Heart left ventricle (tissue), 16 donors: Measurements from ENCODE around the gene C1QTNF2. TPM values are rescaled to one million over a fixed set of nuclear protein-coding genes. Genes with fewer than 3 reads are reported as not detected.

Experiments used
- ATAC-seq, 4 donors: fragments of 200-7000 bp; cut with Tn5 transposase; one replicate each; pipeline ENCODE4 v1.9.1; 2020 to 2022; ENCODE audit warnings: moderate library complexity in 4 of 4, mild to moderate bottlenecking in 3 of 4, moderate number of reproducible peaks in 1 of 4
- DNase-seq, 5 donors: peaks; one replicate each; pipeline ENCODE4 v3.0.0-alpha.2; 2020
- H3K27ac ChIP-seq, 12 donors: fragments of 200-600 bp; sonication (generic) in 4 of 12; one replicate each; pipeline versions ENCODE4 v1.5.0 to v1.8.0; 2016 to 2022; ENCODE audit warnings: mild to moderate bottlenecking in 2 of 12
- H3K27me3 ChIP-seq, 9 donors: fragments of 200-600 bp; sonication (generic) in 2 of 9; one replicate each; pipeline versions ENCODE4 v1.5.1 to v1.8.0; 2016 to 2022; ENCODE audit warnings: mild to moderate bottlenecking in 3 of 9
- H3K36me3 ChIP-seq, 9 donors: fragments of 200-600 bp; sonication (generic) in 2 of 9; one replicate each; pipeline versions ENCODE4 v1.5.0 to v1.8.0; 2018 to 2022; ENCODE audit warnings: mild to moderate bottlenecking in 2 of 9
- H3K4me1 ChIP-seq, 12 donors: fragments of 200-600 bp; sonication (generic) in 4 of 12; one replicate each; pipeline versions ENCODE4 v1.5.0 to v1.8.0; 2016 to 2022; ENCODE audit warnings: mild to moderate bottlenecking in 3 of 12
- H3K4me3 ChIP-seq, 12 donors: fragments of 200-600 bp; sonication (generic) in 4 of 12; one replicate each; pipeline versions ENCODE4 v1.5.0 to v1.8.0; 2017 to 2022; ENCODE audit warnings: mild to moderate bottlenecking in 9 of 12, moderate library complexity in 4 of 12
- H3K9me3 ChIP-seq, 12 donors: fragments of 200-600 bp; sonication (generic) in 4 of 12; one replicate each; pipeline versions ENCODE4 v1.5.0 to v1.8.0; 2016 to 2022; ENCODE audit warnings: mild to moderate bottlenecking in 1 of 12
- POLR2A ChIP-seq, 2 donors: fragments of 450-650 bp; IDR thresholded peaks; one replicate each; pipeline ENCODE4 v1.6.1; 2017; ENCODE audit warnings: antibody characterized with exemption in 2 of 2, mild to moderate bottlenecking in 2 of 2, moderate library complexity in 2 of 2
- WGBS, 4 donors: extraction: QIAGEN DNeasy Blood & Tissue Kit in 2 of 4; methylation state at CpG; one replicate each; pipeline versions ENCODE4 v1.1.5 to v1.1.7; 2013 to 2018; 5-methylcytosine and 5-hydroxymethylcytosine counted together
- intact Hi-C, 10 donors: fragments of 100-400 bp; cut with DNase I; formaldehyde crosslinking; loops; one replicate each; pipeline versions ENCODE4 v1.11.1 to v1.14.2; 2022
- polyA plus RNA-seq, 2 donors: library from polyadenylated mRNA; stranded (reverse); fragments of 200-250 nt; gene quantifications; one replicate each; pipeline ENCODE4 v1.2.3, GENCODE V29; 2013
- total RNA-seq, 9 donors: library from RNA; depleted of rRNA in 2 of 9; stranded (reverse); fragments of >200 nt in 2 of 9; fragmentation: NEBNext Ultra II Directional in 3 of 9; extraction: Animal tissue kit (Norgen Biotek cat#: 25700) in 3 of 9; gene quantifications; one replicate each; pipeline versions ENCODE4 v1.1.0 to v1.2.4, GENCODE V29; 2016 to 2023
- TF ChIP-seq, protein P1 (sequence below), 12 donors: fragments of 200-600 bp; sonication (generic) in 4 of 12; IDR thresholded peaks; one replicate each; pipeline versions ENCODE4 v1.5.0 to v1.8.0; 2018 to 2022; ENCODE audit warnings: antibody characterized with exemption in 12 of 12, mild to moderate bottlenecking in 5 of 12
- donor health status: ischemic (EF 13 %, LVEDD 7.1; RV severe dilation, severe dysfunction).
- donor health status: healthy with polysubstance abuse.
- donor health status: DM: no; HTN: yes; CAD: no.
- donor health status: DM: no; HTN: no; CAD: no.
- donor health status: ischemic (EF 25% LVEDD 6.9; RV normal size, moderate dysfunction).
- donor health status: ischemic (EF 25% LVEDD 5.7; RV mildly dilated, moderate dysfunction).
- donor health status: healthy.
- donor health status: DM: yes; HTN: yes; CAD: no.
- donor health status: ischemic (EF 35%, LVEDD 5.7; RV mildly dilated, moderate dysfunction).
- donor health status: nonischemic (EF 11% LVEDD 7.7; RV severe dilation, severe dysfunction).
- donor health status: DM: yes; HTN: yes; CAD: no.
- donor health status: PGD.
- donor health status: ischemic (EF 29% LVEDD 5.4; RV normal size, mild dysfunction).
- donor health status: nonischemic (EF 23%, LVEDD 6.1; RV moderate dilation, normal function).

C1QTNF2 gene
- total and polyA plus RNA-seq, 11 donors: 0.44 to 1.6 (median 1.0) TPM

- Histone ChIP-seq H3K36me3 (peaks cover 0 to 5% (median 0%) of the 10 kb centered on the region in 9 donors), H3K9me3 (no peaks in the 10 kb centered on the region), H3K4me1 (peaks cover 0 to 38% (median 9%) of the 10 kb centered on the region in 12 donors), H3K27ac (peak within 1 kb of the TSS in 11 of 12 donors; percentile 35 to 85 (median 80)), H3K27me3 (peaks cover 0 to 49% (median 0%) of the 10 kb centered on the region in 9 donors), H3K4me3 (peak within 1 kb of the TSS; percentile 59 to 97 (median 74))
- intact Hi-C loops: loop anchor here in 6 of 10 donors (1.0 to 5.0 kb wide), 4 partner anchors 40 to 50 kb away; no protein-coding TSS in a partner anchor
- ATAC-seq: peak; percentile 28 to 83 (median 78)
- TF ChIP-seq POLR2A (IDR thresholded peaks at IDR 0.05): peak in 1 of 2 donors; percentile 46
- TF ChIP-seq, protein P1, sequence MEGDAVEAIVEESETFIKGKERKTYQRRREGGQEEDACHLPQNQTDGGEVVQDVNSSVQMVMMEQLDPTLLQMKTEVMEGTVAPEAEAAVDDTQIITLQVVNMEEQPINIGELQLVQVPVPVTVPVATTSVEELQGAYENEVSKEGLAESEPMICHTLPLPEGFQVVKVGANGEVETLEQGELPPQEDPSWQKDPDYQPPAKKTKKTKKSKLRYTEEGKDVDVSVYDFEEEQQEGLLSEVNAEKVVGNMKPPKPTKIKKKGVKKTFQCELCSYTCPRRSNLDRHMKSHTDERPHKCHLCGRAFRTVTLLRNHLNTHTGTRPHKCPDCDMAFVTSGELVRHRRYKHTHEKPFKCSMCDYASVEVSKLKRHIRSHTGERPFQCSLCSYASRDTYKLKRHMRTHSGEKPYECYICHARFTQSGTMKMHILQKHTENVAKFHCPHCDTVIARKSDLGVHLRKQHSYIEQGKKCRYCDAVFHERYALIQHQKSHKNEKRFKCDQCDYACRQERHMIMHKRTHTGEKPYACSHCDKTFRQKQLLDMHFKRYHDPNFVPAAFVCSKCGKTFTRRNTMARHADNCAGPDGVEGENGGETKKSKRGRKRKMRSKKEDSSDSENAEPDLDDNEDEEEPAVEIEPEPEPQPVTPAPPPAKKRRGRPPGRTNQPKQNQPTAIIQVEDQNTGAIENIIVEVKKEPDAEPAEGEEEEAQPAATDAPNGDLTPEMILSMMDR (IDR thresholded peaks at IDR 0.05): no peak
- DNase-seq: peak; percentile 66 to 82 (median 70)
- 0 to 1% (median 0%) methylated on average over 32 to 84 of the region's 84 CpGs for whole genome bisulfite sequencing, 4 donors
Observed at GRCh38 chr5:160312134-160312959, 58.1 kb downstream of the C1QTNF2 start, which contains the start of gene CCNJL. TSS of gene CCNJL (minus strand) at chr5:160312564. CDS start at chr5:160311923, 641 bp downstream.

GRCh38 chr5:160311491-160312133 is 58.8 kb downstream of the C1QTNF2 start:
- H3K36me3 ChIP-seq: peaks cover 0 to 10% (median 0%) of the 10 kb centered on the region in 9 donors
- ATAC-seq: peak; percentile 66 to 91 (median 82)
- 3 to 8% (median 4%) methylated on average over 18 to 45 of the region's 45 CpGs for WGBS, 4 donors
- no peaks in the 10 kb centered on the region for H3K9me3 ChIP-seq
- peaks cover 0 to 49% (median 0%) of the 10 kb centered on the region in 9 donors for H3K27me3 ChIP-seq
- peak; percentile 31 to 72 (median 53) for DNase-seq
- intact Hi-C loops: loop anchor here in 6 of 10 donors (1.0 to 5.0 kb wide), 4 partner anchors 39 to 49 kb away; no protein-coding TSS in a partner anchor
- TF ChIP-seq POLR2A (IDR thresholded peaks at IDR 0.05): no peak
- TF ChIP-seq, protein P1 (IDR thresholded peaks at IDR 0.05): no peak
- peak overlapping the region in 11 of 12 donors; percentile 35 to 85 (median 80) for H3K27ac ChIP-seq
- H3K4me1 ChIP-seq: peaks cover 0 to 38% (median 9%) of the 10 kb centered on the region in 12 donors
- H3K4me3 ChIP-seq: peak overlapping the region; percentile 59 to 97 (median 74)

GRCh38 chr5:160310552-160311295 is 59.7 kb downstream of the C1QTNF2 start:
- intact Hi-C loops: loop anchor here in 5 of 10 donors (5.0 kb wide), 3 partner anchors 38 to 48 kb away; no protein-coding TSS in a partner anchor
- DNase-seq (no peak), ATAC-seq (no peak)
- WGBS, 4 donors: 82 to 96% (median 94%) methylated on average over 4 of the region's 4 CpGs
- peaks cover 0 to 49% (median 0%) of the 10 kb centered on the region in 9 donors for H3K27me3 ChIP-seq
- H3K36me3 ChIP-seq: peaks cover 0 to 10% (median 0%) of the 10 kb centered on the region in 9 donors
- TF ChIP-seq, protein P1 (IDR thresholded peaks at IDR 0.05): no peak
- TF ChIP-seq POLR2A (IDR thresholded peaks at IDR 0.05): no peak
- peak overlapping the region in 7 of 12 donors; percentile 59 to 84 (median 80) for H3K27ac ChIP-seq
- peaks cover 0 to 38% (median 9%) of the 10 kb centered on the region in 12 donors for H3K4me1 ChIP-seq
- no peaks in the 10 kb centered on the region for H3K9me3 ChIP-seq
- H3K4me3 ChIP-seq: peak overlapping the region in 7 of 12 donors; percentile 59 to 97 (median 74)
